HG03378 (cell line): ENCODE data around the gene PDE9A.
"Not testable (repeated sequence)": the region's sequence is repeated elsewhere in the genome, so short reads cannot be mapped to it uniquely, and the experiment has no call there.

ENCODE experiments used
- ATAC-seq: cut with Tn5 transposase; IDR thresholded peaks from one replicate; pipeline ENCODE4 v1.9.1; 2021; ENCODE audit warnings: mild to moderate bottlenecking, moderate library complexity; ENCODE audit not compliant: unreplicated experiment

Gene PDE9A

DNA sequence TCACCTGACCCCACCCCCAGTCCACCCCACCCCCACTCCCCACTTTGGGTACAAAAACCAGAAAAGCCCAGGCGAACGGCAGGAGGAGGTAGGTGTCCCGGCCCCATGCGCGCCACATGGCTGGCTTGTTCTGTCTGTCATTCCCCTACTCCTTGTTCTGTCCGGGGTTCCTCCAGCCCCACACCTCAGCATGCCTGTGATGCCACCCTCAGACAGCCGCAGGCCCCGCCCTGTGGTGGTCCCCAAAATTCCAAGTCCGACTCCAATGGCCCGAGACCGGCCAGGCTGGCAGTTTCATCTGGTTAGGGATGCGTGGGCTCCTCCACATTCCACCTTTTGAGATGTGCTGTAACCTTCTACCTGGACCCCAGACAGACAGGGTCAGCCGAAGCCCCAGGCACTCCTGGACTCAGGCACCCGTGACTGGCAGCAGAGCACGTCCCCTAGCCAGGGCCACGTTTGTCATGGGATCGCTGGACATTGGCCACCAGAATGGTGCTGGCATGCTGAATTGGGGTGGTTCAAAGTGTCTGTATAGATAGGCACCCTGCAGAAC is 131.6 kb downstream of the PDE9A start:
- ATAC-seq, result no peak

DNA sequence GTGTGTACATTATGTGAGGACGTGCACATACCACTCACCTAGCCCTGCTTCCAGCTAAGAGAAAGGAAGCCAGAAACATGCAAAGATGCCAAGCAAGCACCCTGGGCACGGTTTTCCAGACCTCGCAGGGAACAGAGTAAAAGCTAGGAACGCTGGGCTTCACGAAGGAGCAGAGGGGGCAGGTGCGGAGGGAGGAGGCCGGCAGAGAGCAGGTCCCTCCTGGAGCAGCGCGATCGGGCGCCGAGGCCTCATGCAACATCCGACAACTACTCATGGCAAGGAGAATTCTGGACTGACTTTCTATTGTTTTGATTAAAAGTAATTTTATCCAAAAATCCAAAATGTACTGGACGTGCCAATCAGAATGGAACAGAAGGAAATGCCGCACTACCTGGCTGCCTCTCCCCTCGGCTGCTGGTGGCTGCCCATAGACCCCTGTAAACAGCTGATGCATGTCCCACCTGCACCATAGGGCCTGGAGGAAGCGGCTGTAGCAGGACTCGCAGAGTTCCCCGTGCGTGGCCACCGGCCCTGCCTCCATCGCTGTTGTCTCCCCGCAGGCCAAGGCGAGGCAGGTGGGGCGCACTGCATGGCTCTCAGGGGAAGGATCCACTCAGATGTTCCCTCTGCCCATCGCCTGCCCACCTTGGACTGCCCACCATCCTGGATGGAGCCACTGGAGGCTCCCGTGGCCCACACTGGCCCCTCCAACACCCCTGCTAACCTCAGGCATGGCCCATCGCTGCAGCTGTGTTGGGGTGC is 132.4 kb downstream of the PDE9A start:
- no peak for ATAC-seq

DNA sequence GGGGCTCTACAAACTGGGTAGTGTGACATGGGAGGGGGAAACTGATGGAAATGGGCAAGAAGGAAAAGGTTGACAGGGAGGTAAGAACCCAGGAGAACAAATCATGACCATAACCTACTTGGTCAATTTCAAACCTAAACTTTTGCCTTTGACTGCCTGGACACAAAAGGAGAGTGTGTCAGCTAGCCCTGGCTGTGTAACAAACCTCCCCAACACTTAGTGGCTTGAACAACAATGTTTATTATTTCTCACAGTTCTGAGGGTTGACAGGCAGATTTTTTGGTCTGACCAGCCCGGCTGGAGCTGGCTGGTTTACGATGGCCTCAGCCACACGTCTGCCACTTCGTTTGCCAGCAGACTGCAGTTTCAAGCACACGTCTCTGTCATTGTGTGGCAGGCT is 133.5 kb downstream of the PDE9A start:
- no peak for ATAC-seq

DNA sequence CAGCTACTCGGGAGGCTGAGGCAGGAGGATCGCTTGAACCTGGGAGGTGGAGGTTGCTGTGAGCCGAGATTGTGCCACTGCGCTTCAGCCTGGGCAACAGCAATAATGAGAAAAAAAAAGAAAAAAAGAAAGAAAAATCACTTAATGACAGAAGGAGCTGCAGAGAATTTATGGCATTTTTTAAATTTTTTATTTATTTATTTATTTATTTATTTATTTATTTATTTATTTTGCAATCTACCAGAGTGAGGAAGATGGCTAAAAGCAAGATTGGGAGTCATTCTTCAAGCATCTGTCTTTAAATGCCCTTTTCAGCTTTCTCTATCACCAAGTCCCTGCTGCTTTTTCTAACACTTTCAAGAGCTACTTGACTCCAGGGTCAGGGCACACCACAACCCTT is 134.2 kb downstream of the PDE9A start:
- ATAC-seq, result no peak

DNA sequence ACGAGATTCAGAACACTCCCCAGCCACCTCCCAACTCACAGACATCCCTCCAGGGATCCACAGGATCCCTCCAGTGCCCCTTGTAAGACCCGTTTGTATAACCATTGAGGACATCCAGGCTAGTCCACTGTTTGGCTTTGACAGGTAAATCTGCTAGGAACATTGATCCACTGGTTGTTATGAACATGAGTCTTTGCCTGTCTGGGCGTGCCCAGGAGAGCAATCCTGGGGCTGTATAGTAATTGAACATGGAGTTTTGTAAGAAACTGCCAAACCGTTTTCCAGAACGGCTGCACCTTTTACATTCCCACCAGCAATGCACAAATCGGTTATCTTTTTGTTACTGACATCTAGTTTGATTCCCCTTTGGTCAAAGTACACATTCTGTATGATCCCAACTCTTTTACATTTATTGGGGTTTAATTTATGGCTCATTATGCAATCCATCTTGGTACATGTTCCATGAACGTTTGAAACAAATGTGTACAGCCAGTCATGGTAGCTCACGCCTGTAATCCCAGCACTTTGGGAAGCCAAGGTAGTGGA is 137.2 kb downstream of the PDE9A start:
- no peak for ATAC-seq

DNA sequence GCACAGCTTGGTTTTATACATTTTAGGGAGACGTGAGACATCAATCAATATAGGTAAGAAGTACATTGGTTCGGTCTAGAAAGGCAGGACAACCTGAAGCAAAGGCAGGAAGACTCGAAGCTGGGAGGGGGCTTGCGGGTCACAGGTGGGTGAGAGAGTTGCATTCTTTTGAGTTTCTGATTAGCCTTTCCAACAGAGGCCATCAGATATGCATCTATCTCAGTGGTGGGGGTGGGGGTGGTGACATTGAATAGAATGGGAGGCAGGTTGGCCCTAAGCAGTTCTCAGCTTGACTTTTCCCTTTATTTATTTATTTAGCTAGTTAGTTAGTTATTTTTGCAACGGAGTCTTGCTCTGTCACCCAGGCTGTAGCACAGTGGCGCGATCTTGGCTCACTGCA is 140.4 kb downstream of the PDE9A start:
- no peak for ATAC-seq

DNA sequence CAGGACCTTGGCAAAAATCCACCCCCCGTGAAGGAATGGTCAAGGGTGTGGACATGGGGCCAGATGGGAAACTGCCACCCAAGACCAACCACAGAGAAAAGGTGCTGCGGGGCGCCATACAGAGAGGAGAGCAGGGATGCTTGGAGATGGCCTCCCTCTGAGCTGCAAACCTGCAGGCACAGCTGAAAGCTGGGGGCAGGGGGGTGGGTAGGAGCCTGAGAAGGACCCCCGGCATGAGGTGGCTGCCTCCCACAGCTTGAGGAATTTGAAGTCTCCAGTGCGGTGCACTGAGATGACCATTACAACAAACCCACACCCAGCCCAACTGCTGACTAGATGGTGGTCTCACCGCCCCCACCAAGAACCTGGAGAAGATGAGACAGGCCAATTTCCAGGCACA is 141.1 kb downstream of the PDE9A start:
- ATAC-seq, result no peak

DNA sequence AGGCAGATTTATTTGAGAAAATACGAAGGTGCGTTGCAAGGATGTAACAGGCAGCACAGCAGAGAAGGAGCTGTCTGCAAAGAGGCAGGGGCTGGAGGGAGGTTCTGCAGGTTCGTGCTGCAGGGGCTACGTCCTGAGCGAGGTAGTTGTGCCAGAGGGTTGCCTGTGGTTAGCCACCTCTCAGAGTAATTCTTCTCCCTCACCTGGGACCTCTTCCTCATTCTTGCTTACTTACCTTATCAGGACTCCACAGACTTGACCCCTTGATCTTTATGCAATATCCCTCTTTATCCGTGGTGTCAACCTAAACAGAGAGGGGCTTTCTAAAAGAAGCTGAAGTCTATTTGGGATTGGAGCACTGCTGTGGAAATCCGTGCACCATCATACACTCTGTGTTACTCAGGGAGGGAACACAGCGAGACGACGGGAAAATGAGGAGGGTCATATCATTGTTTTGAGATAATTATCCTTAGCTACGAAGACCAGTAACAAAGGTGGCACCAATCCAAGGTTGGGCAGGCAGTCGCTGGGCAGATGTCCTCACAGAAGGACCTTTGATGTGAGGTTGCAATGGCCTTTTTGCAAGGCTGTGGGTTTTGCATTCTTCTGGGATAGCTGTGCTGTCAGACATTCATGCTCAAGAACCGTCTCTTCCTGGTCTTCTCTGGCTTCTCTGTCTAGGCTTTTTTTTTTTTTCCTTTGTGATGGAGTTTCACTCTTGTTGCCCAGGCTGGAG is 143.1 kb downstream of the PDE9A start:
- ATAC-seq, result no peak

DNA sequence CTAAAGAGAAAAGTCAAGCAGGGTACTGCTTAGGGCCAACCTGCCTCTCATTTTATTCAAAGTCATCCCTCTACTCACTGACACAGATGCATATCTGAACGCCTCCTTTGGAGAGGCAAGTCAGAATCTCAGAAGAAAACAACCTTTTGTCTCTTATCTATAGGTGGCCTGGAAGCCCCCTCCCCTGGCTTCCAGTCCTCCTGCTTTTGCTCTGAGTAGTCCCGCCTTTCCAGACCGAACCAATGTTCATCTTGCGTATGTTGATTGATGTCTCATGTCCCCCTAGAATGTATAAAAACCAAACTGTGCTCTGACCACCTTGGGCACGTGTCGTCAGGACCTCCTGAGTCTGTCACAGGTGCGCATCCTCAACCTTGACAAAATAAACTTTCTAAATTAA is 144.1 kb downstream of the PDE9A start:
- no peak for ATAC-seq

DNA sequence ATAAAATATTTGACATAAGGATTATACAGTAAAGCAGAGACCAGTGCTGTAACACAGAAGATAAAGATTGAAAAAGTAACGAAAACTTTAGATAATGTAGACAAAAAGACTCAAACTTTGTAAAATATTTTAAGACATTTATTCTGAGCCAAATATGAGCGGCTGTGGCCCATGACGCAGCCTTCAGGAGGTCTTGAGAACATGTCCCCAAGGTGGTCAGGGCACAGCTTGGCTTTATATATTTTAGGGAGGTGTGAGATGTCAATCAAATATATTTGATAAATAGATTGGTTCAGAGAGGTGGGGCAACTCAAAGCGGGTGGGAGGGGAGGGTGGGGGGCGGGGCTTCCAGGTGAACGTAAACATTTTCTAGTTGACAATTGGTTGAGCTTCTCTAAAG is 144.7 kb downstream of the PDE9A start:
- ATAC-seq, result no peak

DNA sequence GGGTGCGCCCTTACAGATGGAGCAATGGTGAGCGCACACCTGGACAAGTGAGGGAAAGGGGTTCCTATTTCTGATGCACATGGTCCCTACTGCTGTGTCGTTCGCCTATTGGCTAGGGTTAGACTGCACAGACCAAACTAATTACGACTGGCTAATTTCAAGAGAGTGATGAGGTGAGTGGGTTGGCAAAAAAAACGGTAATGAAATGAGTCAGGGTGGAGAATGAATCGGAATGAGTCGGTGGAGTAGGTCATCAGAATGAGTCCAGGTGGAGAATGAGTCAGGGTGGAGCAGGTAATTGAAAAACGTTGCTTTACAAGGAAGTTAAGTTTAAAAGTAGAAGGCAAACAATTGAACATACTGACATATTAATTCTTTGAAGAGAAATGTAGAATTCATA is 146.1 kb downstream of the PDE9A start:
- no peak for ATAC-seq

DNA sequence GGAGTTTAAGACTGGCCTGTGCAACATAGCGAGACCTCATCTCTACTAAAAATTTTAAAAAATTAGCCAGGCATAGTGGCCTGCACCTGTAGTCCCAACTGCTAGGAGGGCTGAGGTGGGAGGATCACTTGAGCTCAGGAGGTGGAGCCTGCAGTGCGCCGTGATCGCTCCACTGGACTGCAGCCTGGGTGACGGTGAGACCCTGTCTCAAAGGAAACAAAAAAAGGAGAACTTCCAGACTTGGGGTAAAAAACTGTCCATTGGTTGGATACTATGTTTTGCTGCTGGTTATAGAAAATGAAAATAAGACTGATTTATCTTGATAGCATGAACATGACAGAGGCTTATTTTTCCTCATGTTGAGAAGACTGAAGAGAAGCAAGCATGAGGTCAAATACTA is 146.5 kb downstream of the PDE9A start:
- ATAC-seq, result no peak

DNA sequence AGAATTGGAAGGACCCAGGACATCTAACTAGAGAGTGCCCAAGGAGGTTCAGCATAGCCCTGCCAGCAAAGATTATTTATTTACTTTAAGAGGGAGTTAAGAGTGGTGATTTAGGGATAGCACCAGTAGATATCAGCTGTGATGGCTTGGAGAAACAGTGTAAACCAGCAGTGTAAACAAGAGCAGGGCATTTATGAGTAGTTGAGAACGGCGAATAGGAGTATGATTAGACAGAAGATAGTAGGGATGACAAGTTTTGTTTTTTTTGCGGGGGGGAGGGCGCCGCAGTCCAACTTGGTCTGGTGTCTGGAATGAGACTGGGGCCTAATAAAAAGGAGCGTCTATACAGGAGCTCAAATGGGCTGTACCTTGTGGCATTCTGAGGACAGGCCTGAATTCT is 148.2 kb downstream of the PDE9A start:
- ATAC-seq, result not testable (repeated sequence)

DNA sequence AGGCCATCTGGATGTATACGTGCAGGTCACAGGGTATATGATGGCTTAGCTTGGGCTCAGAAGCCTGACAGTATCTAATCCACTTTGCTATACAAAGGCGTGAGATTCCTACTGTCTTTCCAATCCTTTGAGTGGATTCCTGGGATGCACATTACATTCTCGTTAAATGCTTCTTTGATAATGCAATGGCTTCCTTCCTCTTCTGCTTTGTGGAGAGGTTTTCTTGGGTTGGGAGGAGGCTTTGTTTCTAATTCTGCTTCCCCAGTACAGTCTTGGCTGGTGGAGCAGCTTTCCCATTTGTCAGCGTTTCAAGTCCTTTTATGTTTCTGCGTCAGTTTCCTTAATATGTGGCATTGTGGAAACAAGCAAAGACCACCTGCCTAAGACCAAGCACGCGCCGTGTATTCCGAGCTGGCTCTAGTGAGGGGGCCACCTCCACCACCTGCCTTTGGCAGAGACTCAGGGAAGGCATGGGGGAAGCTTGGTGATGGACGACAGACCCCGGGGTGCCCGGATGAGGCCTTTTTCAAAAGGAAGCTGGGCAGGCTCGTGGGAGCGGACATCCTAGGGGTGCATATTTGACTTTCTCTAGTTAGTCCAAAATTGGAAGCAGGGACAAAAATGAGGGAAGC is 153.2 kb downstream of the PDE9A start:
- no peak for ATAC-seq

DNA sequence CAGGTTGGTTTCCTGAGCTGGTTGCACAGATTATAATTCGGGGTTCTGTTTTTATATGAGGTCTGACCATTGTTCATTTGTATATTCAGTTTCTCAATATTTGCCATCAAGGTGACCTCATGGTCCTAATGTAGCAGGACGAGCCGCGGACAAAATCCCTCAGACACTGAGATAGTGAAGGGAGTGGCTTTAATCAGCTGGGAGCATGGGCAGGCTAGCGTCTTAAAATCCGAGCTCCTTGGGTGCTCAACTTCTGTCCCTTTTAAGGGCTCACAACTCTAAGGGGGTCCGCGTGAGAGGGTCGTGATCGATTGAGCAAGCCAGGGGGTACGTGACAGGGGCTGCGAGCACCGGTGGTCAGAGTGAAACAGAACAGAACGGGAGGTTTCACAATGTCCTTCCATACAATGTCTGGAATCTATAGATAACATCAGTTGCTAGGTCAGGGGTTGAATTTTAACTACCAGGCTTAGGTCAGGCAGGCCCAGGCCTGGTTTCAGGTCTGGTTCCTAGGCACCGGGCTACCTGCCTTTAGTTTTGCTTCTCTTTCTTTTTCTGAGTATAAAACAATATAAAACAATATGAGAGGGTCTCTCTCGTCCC is 154.0 kb downstream of the PDE9A start:
- not testable (repeated sequence) for ATAC-seq

DNA sequence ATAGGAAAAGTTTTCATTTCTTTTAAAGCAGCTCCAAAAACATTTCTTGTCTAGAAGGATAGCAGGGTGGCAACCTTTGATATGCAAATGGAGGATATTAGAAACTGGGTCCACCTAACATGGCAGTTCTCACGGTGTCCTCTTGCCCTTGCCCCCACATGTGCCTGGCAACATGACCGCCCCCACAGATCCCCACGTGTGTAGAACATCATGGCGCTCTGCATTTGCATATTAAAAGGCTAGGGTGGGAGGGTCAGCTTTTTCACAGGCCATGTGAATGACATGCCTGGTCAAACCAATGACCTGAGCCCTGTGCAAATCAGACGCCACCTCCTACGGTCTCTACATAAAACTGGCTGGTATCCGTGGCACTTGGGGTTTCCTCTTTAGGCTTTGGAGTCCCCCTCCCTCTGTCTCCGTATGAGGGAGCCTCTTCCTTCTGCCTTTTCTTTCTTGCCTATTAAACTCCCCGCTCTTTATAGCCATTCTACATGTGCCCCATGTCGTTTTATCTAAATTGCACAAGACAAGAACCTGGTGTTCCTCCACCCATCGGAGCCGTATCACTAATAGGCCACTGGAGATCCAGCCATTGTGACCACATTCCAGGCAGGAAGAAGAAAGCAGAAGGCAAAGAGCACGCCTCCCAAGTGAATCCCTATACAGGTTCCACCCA is 154.7 kb downstream of the PDE9A start:
- ATAC-seq, result no peak

DNA sequence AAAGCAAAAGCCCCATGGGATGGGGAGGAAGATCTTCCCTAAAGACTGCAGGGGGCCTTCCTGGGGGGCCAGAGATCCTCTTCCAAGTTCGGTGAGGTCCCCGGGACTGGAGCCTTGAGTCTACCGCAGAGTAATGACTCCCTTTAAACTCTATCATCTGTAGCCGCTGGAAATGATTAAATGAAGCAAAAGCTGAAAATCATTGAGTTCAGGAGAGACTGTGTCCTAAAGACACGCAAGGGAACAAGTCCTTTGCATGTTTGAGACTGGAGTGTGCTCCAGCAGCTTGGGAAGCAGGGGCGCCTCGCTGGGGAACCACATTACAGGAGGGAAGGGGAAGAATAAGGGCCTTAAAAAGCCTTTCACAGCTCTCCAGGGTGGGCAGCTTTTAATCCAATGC is 155.8 kb downstream of the PDE9A start:
- ATAC-seq, result no peak

DNA sequence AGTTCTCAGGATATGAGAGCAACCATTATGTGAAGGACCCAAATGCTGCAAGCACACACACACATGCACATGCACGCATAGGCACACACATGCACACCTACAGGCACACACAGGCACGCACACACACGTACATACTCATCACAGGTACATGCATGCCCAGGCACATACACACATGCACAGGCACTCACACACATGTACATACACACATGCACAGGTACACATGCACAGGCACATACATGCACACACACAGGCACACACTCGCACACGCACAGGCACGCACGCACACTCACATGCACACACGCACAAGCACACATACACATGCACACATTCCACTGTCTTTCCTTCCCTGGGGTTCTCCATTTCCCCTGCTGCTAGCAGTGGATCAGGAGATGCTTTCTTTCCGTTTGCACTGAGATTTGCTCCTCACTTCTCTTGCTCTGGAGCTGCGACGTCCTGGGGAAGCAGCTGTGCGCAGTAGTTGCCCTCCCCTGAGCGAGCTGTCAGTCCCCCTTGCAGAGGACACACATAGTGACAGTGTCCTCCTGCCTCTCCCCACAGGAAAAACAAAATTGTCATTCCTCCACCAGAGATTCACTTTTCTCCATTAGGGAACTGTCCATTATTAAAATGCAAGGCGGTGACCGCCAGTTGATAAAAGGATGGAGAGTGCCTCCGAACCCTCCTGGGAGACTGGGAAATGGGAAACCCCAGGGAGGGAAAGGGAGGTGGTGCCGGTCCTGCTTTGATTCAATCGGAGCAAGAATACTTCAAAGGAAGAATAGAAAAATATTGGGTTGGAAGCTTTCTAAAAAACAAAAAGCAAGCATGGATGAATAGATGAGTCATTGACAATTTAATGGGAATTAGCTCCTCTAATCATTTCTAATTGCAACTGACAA is 156.4 kb downstream of the PDE9A start:
- ATAC-seq, result no peak

DNA sequence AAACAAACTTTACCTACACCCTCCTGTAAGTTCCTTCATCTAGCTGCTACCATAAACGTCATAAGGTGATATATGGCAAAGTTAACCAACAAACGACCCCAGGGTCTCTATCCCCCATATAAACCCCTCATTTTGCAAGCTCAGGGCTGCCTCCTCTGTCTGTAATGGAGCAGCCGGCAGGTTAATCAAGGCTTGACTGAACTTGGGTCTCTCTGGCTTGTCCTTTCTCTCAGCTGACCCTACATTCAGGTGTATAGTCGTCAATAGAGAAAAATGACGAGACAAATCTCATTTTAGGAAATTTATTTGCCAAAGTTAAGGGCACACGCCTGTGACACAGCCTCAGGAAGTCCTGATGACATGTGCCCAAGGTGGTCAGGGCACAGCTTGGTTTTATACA is 158.5 kb downstream of the PDE9A start:
- ATAC-seq, result no peak
